ENCODE data around the gene RFTN1. TPM values are rescaled to one million over a fixed set of nuclear protein-coding genes. Genes with fewer than 3 reads are reported as not detected.
A peak's percentile ranks its signal among the peaks of the same experiment; 100 is the strongest.

RFTN1 gene
- total and polyA plus RNA-seq, 8 donors = 1.9 to 14.0 (median 2.9) TPM

DNA sequence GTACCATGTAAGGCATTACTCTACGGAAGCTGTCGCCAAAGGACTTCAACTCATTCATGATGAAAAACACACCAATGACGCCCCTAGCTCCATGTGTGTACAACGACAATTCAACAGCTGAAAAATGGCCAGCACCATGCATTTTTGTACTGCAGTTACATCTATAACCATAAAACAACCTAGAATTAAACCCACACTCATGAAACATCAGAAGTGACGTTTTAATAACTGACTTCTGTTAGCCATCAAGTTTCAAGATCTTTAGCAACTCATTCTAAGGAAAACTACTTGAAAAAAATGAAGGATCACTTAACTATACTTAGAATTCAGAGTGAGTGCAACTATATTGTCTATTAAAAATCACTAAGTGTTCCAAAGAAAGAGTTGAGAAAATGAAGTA lies 84.9 kb downstream of the RFTN1 start:
- H3K9me3 ChIP-seq = no peaks in the 10 kb centered on the region
- no peaks in the 10 kb centered on the region for H3K36me3 ChIP-seq
- FAIRE-seq = no peak
- H3K4me1 ChIP-seq = no peaks in the 10 kb centered on the region
- no peak for DNase-seq
- intact Hi-C loops (cut with DNase I) = no loop called here
- H3K4me3 ChIP-seq = no peak overlapping the region
- no peaks in the 10 kb centered on the region for H3K27me3 ChIP-seq
- WGBS, 2 donors = 65 to 84% methylated on average over 5 of the region's 5 CpGs
- ATAC-seq = no peak
- H3K27ac ChIP-seq = no peak overlapping the region
- TF ChIP-seq, protein P1, sequence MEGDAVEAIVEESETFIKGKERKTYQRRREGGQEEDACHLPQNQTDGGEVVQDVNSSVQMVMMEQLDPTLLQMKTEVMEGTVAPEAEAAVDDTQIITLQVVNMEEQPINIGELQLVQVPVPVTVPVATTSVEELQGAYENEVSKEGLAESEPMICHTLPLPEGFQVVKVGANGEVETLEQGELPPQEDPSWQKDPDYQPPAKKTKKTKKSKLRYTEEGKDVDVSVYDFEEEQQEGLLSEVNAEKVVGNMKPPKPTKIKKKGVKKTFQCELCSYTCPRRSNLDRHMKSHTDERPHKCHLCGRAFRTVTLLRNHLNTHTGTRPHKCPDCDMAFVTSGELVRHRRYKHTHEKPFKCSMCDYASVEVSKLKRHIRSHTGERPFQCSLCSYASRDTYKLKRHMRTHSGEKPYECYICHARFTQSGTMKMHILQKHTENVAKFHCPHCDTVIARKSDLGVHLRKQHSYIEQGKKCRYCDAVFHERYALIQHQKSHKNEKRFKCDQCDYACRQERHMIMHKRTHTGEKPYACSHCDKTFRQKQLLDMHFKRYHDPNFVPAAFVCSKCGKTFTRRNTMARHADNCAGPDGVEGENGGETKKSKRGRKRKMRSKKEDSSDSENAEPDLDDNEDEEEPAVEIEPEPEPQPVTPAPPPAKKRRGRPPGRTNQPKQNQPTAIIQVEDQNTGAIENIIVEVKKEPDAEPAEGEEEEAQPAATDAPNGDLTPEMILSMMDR (IDR thresholded peaks at IDR 0.05) = no peak

DNA sequence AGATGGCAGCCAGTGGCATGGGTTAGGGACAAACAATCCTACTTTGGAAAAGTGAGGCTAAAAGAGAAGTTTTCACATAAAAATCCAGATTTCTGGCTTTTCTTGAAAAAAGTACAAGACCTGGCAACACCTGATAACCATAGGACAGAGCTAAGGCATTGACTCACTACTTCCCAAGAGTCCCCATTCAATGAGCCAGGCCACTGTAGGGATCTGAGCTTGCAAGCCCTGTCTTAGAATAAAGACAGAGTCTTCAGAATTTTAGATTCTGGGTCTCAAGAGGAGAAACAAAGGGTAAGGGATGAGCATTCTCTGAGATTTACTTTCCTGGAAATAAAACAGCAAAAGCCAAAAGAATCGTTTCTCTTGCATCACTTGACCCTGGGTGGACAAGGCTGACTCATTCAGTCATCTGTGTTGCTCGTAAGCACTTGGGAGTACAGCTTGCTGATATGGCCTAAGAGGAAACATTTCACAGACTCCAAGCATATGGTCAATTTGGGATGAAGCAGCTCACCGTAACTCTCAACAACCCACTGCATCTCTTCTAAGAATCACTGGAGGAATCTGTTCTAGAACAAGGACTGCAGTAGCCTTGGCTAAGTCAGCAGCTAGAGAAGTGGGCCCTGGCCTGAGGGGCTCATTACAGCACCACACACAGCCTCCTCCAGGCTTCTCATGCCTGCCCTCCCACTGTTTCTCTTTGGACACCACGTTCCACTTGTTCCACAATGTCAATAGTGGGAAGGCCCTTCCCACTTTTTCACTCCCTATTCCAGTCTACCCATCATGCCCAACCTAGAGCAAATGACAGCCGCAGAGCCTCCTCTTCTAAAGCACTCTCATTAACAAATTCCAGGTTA lies 86.2 kb downstream of the RFTN1 start:
- Histone ChIP-seq H3K4me3 (no peak overlapping the region), H3K27ac (no peak overlapping the region), H3K4me1 (no peaks in the 10 kb centered on the region), H3K9me3 (no peaks in the 10 kb centered on the region), H3K27me3 (no peaks in the 10 kb centered on the region), H3K36me3 (no peaks in the 10 kb centered on the region)
- DNase-seq (no peak), ATAC-seq (peak in 3 of 4 donors; percentile 59 to 80 (median 70)), FAIRE-seq (no peak)
- intact Hi-C loops (cut with DNase I) = no loop called here
- 70 to 72% methylated on average over 5 of the region's 5 CpGs for WGBS, 2 donors
- TF ChIP-seq, protein P1 (IDR thresholded peaks at IDR 0.05) = no peak

DNA sequence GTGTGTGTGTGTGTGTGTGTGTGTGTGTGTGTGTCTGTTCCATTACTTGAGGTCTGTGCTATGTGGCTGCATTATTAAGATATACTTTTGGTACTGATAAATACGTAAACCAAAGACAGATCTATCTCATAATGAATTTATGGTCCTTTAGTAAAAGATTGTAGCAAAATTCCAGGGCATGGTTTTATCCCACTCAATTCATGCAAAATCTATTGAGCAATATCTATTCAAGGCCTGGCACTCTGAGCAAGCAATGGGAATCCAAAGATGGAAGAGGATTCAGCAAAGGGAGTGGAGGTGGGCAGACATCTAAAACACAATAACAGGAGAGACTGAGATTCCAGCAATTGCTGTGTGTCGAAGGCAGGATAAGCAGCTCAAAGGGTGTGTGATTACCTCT lies 86.8 kb downstream of the RFTN1 start:
- 77 to 84% methylated on average over 2 of the region's 2 CpGs for WGBS, 2 donors
- intact Hi-C loops (cut with DNase I) = no loop called here
- TF ChIP-seq, protein P1 (IDR thresholded peaks at IDR 0.05) = no peak
- Histone ChIP-seq H3K4me3 (no peak overlapping the region), H3K27me3 (no peaks in the 10 kb centered on the region), H3K27ac (no peak overlapping the region), H3K4me1 (no peaks in the 10 kb centered on the region), H3K36me3 (no peaks in the 10 kb centered on the region), H3K9me3 (no peaks in the 10 kb centered on the region)
- ATAC-seq (no peak), FAIRE-seq (no peak), DNase-seq (no peak)

DNA sequence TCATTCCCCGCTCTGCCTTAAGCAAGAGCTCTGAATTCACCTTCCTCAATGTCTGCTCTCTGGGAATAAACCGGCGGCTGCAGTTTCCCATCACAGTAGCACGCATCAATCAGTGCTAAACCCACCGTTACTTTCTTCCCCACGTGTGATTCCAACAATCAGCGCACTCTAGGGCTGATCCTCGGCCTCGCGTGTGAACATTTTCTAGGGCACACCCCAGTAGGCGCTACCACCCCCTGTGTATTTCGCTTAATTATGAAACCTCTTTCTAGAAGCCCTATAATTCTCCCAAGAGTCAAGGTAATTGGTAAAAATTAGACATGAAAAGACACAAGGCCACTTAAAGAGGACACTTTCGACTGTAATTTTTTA lies 87.5 kb downstream of the RFTN1 start:
- Histone ChIP-seq H3K27me3 (no peaks in the 10 kb centered on the region), H3K27ac (no peak overlapping the region), H3K9me3 (no peaks in the 10 kb centered on the region), H3K4me3 (no peak overlapping the region), H3K4me1 (no peaks in the 10 kb centered on the region), H3K36me3 (no peaks in the 10 kb centered on the region)
- TF ChIP-seq, protein P1 (IDR thresholded peaks at IDR 0.05) = no peak
- FAIRE-seq (no peak), ATAC-seq (no peak), DNase-seq (no peak)
- intact Hi-C loops (cut with DNase I) = no loop called here
- 72 to 79% methylated on average over 13 of the region's 13 CpGs for WGBS, 2 donors

DNA sequence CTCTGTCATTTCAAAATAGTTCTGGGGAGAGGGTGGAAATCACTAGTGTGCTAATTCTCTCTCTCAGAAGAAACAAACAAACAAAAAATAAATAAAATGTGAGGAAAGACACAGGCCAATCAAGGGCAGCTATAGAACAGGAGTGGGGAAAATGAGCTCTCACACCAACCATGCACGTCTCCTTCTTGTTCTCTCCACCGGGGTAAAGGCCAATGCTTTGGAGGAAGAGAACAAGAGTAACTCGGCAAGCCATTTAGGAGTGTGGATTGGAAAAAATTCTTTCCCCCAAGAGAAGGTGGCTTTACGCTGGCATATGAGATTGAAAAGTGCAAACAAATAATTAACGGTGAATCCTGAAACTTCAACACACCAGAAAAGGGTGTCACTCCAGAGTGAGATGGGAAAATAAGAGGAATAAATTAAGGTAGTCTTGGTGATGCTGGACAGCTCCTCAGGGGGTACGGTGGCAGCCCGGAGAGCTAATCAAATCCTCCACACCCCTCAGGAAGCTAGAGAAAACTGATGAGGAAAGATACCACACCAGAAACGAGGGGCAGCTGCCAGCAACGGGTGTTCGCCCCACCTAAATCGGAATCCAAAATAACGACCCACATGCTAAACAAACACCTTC lies 88.0 kb downstream of the RFTN1 start:
- H3K4me3 ChIP-seq = no peak overlapping the region
- no peaks in the 10 kb centered on the region for H3K9me3 ChIP-seq
- intact Hi-C loops (cut with DNase I) = no loop called here
- 53 to 55% methylated on average over 12 of the region's 12 CpGs for WGBS, 2 donors
- H3K4me1 ChIP-seq = no peaks in the 10 kb centered on the region
- no peak for DNase-seq
- H3K27me3 ChIP-seq = no peaks in the 10 kb centered on the region
- no peak for FAIRE-seq
- TF ChIP-seq, protein P1 (IDR thresholded peaks at IDR 0.05) = no peak
- no peak overlapping the region for H3K27ac ChIP-seq
- ATAC-seq = no peak
- no peaks in the 10 kb centered on the region for H3K36me3 ChIP-seq

All from pancreas (tissue), 10 donors.